Ascending aorta (tissue), 2 donors: Measurements from ENCODE around the gene ACHE. TPM values are rescaled to one million over a fixed set of nuclear protein-coding genes. Genes with fewer than 3 reads are reported as not detected.
A peak's percentile ranks its signal among the peaks of the same experiment; 100 is the strongest.
"Not testable (repeated sequence)": the region's sequence is repeated elsewhere in the genome, so short reads cannot be mapped to it uniquely, and the experiment has no call there.

Experiments
- DNase-seq, 2 donors: peaks; one replicate each; pipeline ENCODE4 v3.0.0-alpha.2; 2019; ENCODE audit warnings: low spot score in 2 of 2
- H3K27ac ChIP-seq, 2 donors: fragments of 200-600 bp; sonication (generic); one replicate each; pipeline ENCODE4 v1.5.1; 2016 to 2017; ENCODE audit warnings: mild to moderate bottlenecking in 1 of 2
- H3K27me3 ChIP-seq: fragments of 200-600 bp; sonication (generic); one replicate; pipeline ENCODE4 v1.5.1; 2017
- H3K36me3 ChIP-seq, 2 donors: fragments of 200-600 bp; sonication (generic); one replicate each; pipeline ENCODE4 v1.5.1; 2016
- H3K4me1 ChIP-seq, 2 donors: fragments of 200-600 bp; sonication (generic); one replicate each; pipeline ENCODE4 v1.5.1; 2016 to 2017; ENCODE audit warnings: mild to moderate bottlenecking in 1 of 2
- H3K4me3 ChIP-seq, 2 donors: fragments of 200-600 bp; sonication (generic); one replicate each; pipeline ENCODE4 v1.5.1; 2016 to 2017; ENCODE audit warnings: mild to moderate bottlenecking in 1 of 2
- H3K9me3 ChIP-seq, 2 donors: fragments of 200-600 bp; sonication (generic); one replicate each; pipeline ENCODE4 v1.5.1; 2016
- intact Hi-C: fragments of 100-400 bp; cut with DNase I; formaldehyde crosslinking; loops from one replicate; pipeline ENCODE4 v1.15.1; 2023
- total RNA-seq: library from RNA; depleted of rRNA; stranded (reverse); fragments of >200 nt; gene quantifications from one replicate; pipeline ENCODE4 v1.1.0, GENCODE V29; 2016
- TF ChIP-seq, protein P1 (sequence below), 3 experiments: fragments of 200-600 bp in 2 of 3; fragments of 450-650 bp in 1 of 3; sonication (generic) in 2 of 3; IDR thresholded peaks; one replicate each; pipeline ENCODE4 v1.5.1; 2016 to 2019; ENCODE audit warnings: antibody characterized with exemption in 3 of 3, mild to moderate bottlenecking in 1 of 3, moderate library complexity in 1 of 3

ACHE gene
- total RNA-seq = 7.8 TPM

DNA sequence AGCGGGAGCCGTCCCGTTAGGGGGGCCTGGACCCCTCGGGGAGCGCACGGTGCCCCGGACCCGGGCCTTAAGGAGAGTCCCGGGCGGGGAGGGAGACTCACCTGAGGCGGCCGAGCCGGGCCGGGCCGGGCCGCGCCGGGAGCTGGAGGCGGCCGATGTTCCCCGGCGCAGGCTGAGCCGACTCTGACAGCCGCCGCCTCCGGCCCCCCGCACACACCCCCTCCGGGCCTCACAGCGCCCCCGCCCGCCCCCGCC lies at the start of gene ACHE:
Gene ACHE, minus strand, starts transcription at position 188 of the 255 bp plus-strand sequence. CDS start 1,656 bp downstream, outside the sequence.
- intact Hi-C loops = loop anchor here (5.0 kb wide), 1 partner anchor 182 kb away; no protein-coding TSS in a partner anchor
- H3K27me3 ChIP-seq = peaks cover 14% of the 10 kb centered on the region
- DNase-seq = no peak
- H3K27ac ChIP-seq = no peak within 1 kb of the TSS
- no peaks in the 10 kb centered on the region for H3K9me3 ChIP-seq
- no peaks in the 10 kb centered on the region for H3K36me3 ChIP-seq
- peak within 1 kb of the TSS; percentile 46 to 62 for H3K4me3 ChIP-seq
- TF ChIP-seq, protein P1, sequence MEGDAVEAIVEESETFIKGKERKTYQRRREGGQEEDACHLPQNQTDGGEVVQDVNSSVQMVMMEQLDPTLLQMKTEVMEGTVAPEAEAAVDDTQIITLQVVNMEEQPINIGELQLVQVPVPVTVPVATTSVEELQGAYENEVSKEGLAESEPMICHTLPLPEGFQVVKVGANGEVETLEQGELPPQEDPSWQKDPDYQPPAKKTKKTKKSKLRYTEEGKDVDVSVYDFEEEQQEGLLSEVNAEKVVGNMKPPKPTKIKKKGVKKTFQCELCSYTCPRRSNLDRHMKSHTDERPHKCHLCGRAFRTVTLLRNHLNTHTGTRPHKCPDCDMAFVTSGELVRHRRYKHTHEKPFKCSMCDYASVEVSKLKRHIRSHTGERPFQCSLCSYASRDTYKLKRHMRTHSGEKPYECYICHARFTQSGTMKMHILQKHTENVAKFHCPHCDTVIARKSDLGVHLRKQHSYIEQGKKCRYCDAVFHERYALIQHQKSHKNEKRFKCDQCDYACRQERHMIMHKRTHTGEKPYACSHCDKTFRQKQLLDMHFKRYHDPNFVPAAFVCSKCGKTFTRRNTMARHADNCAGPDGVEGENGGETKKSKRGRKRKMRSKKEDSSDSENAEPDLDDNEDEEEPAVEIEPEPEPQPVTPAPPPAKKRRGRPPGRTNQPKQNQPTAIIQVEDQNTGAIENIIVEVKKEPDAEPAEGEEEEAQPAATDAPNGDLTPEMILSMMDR (IDR thresholded peaks at IDR 0.05) = no peak
- peaks cover 6 to 20% of the 10 kb centered on the region in 2 donors for H3K4me1 ChIP-seq

DNA sequence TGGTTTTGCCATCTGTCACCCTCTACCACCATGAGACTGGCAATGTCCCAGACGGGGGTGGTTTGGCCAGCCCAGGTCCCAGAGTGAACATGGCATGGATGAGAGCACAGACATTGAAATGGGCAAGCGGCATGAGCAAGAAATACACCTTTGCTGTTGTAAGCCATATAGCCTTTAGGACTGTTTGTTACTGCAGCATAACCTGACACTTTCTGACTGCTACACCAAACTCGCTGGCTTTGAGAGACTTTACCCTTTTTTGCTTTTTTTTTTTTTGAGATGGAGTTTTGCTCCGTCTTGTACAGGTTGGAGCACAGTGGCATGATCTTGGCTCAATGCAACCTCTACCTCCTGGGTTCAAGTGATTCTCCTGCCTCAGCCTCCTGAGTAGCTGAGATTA lies 48.5 kb upstream of the ACHE start:
- Histone ChIP-seq H3K27ac (no peak overlapping the region), H3K27me3 (no peaks in the 10 kb centered on the region), H3K36me3 (no peaks in the 10 kb centered on the region), H3K4me3 (no peak overlapping the region), H3K4me1 (no peaks in the 10 kb centered on the region), H3K9me3 (no peaks in the 10 kb centered on the region)
- intact Hi-C loops = no loop called here
- TF ChIP-seq, protein P1 (IDR thresholded peaks at IDR 0.05) = no peak
- no peak for DNase-seq

DNA sequence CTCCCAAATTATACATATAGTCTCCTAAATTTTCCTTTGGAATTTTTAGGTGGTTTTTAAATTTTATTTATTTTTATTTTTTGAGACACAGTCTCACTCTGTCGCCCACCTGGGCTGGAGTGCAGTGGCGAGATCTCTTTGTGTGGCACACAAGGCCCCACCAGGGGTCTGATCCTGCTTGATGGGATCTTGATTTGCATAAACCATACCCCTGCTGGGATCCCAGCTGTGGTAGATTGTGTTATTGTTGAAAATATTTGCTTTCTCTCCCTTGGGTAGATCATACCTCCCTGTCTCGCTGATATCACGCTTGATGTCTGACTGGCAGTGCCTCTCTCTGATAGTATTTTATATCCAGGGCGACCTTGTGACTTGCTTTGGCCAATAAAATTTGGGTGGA lies 48.0 kb upstream of the ACHE start:
- TF ChIP-seq, protein P1 (IDR thresholded peaks at IDR 0.05) = no peak
- H3K36me3 ChIP-seq = no peaks in the 10 kb centered on the region
- no peaks in the 10 kb centered on the region for H3K4me1 ChIP-seq
- no peak overlapping the region for H3K4me3 ChIP-seq
- intact Hi-C loops = no loop called here
- no peaks in the 10 kb centered on the region for H3K9me3 ChIP-seq
- H3K27ac ChIP-seq = no peak overlapping the region
- DNase-seq = no peak
- H3K27me3 ChIP-seq = no peaks in the 10 kb centered on the region

DNA sequence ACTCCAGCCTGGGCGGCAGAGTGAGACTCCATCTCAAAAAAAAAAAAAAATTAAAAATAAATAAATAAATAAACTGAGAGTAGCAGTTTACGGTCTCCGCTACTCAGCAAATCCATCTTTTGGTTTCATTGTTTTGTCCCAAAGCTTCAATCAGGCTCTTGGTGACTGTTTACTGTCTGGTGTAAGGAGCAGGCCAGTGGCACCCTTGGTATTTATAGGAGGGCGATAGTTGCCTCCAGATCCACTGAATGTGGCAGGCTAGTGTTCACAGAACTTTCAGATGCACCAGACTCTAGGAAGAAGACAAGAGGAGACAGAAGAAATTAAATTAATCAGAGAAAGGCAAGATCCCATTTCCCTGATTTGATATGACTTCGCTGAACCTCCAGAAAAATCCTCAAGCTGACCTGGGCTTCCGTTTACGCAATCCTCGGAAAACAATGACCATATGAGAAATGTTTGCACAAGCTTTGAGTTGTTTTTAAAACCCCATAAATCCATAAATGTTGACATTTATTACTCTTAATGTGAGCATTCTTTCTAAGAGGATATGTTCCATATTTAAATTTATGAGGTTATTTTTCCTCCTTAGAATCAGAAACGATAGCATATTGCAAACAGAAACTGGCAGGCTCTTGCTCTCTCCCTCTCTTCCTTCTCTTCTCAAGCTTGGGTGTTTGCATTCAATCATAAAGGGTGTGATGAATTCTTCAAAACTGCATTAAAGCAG lies 46.5 kb upstream of the ACHE start:
- intact Hi-C loops = no loop called here
- H3K36me3 ChIP-seq = no peaks in the 10 kb centered on the region
- DNase-seq = no peak
- H3K4me3 ChIP-seq = no peak overlapping the region
- H3K27ac ChIP-seq = no peak overlapping the region
- no peaks in the 10 kb centered on the region for H3K27me3 ChIP-seq
- no peaks in the 10 kb centered on the region for H3K4me1 ChIP-seq
- TF ChIP-seq, protein P1 (IDR thresholded peaks at IDR 0.05) = no peak
- H3K9me3 ChIP-seq = no peaks in the 10 kb centered on the region

DNA sequence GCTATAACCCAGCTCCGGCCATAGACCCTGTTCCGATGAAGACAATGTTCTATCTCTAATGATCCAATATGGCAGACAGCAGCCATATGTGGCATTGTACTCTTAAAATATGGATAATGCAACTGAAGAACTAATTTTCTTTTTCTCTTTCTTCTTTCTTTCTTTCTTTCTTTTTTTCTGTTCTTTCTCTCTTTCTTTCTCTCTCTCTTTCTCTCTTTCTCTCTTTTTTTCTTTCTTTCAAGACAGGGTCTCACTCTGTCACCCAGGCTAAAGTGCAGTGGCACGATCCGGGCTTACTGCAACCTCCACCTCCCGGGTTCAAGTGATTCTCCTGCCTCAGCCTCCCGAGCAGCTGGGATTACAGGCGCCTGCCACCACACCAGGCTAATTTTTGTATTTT lies 40.5 kb upstream of the ACHE start:
- H3K4me3 ChIP-seq, H3K9me3 ChIP-seq, H3K36me3 ChIP-seq, H3K4me1 ChIP-seq, H3K27me3 ChIP-seq, H3K27ac ChIP-seq, intact Hi-C loops, DNase-seq: not testable (repeated sequence)

DNA sequence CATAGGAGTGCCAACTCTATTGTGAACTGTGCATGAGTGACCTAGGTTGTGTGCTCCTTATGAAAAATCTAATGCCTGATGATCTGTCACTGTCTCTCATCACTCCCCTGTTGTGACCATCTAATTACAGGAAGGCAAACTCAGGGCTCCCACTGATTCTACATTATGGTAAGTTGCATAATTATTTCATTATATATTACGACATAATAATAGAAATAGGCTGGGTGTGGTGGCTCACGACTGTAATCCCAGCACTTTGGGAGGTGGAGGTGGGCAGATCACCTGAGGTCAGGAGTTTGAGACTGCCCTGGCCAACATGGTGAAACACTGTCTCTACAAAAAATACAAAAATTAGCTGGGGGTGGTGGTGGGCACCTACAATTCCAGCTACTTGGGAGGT lies 39.7 kb upstream of the ACHE start:
- H3K27me3 ChIP-seq, intact Hi-C loops: not testable (repeated sequence)

DNA sequence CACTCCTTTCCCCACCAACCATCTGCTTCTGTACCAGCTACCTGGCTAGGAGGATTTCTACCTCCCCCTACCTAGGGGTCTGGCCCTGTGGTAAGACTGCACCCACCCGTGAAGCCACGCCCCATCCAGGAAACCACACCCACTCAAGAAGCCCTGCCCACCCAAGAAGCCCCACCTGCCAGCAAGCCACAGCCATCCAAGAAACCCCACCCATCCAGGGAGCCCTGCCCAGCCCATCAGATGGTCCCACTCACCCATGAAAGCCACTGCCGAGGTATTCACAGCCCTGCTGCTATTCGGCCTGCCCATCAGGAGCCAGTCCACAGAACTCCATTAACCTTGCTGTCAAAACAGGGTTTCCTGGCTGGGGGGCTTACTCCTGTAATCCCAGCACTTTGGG lies 38.0 kb upstream of the ACHE start:
- H3K4me1 ChIP-seq = no peaks in the 10 kb centered on the region
- H3K27me3 ChIP-seq = no peaks in the 10 kb centered on the region
- TF ChIP-seq, protein P1 (IDR thresholded peaks at IDR 0.05) = no peak
- H3K9me3 ChIP-seq = peaks cover 0 to 3% of the 10 kb centered on the region in 2 donors
- no peak overlapping the region for H3K27ac ChIP-seq
- intact Hi-C loops = no loop called here
- H3K4me3 ChIP-seq = no peak overlapping the region
- no peaks in the 10 kb centered on the region for H3K36me3 ChIP-seq
- DNase-seq = no peak

More for the DNA sequence above, 39.7 kb upstream of the ACHE start:
- not testable (repeated sequence) for H3K27ac ChIP-seq, DNase-seq, H3K4me3 ChIP-seq, H3K4me1 ChIP-seq, H3K9me3 ChIP-seq, H3K36me3 ChIP-seq
